Vagina (tissue), 2 donors: ENCODE results near the gene KIAA1755.

Experiments
- CTCF ChIP-seq, 3 experiments: fragments of 450-650 bp in 2 of 3; fragments of 200-600 bp in 1 of 3; sonication (generic) in 1 of 3; IDR thresholded peaks; one replicate each; pipeline ENCODE4 v1.5.1; 2017 to 2019; ENCODE audit warnings: antibody characterized with exemption in 3 of 3, mild to moderate bottlenecking in 2 of 3, moderate library complexity in 2 of 3
- POLR2A ChIP-seq, 2 donors: fragments of 450-650 bp; IDR thresholded peaks; one replicate each; pipeline ENCODE4 v1.6.1; 2017; ENCODE audit warnings: antibody characterized with exemption in 2 of 2, mild to moderate bottlenecking in 2 of 2, moderate library complexity in 2 of 2

GRCh38 chr20:38255393-38255792 is 5.1 kb downstream of the KIAA1755 start:
- no peak for TF ChIP-seq POLR2A (IDR thresholded peaks at IDR 0.05)
- TF ChIP-seq CTCF (IDR thresholded peaks at IDR 0.05) = no peak
